CD4-positive, alpha-beta T cell treated with Interleukin-15 for 1 hour (primary cell): ENCODE results near the gene PLPP1.

Experiments
- DNase-seq: peaks from one replicate; pipeline ENCODE4 v3.0.0-alpha.2; 2020

PLPP1 gene

DNA sequence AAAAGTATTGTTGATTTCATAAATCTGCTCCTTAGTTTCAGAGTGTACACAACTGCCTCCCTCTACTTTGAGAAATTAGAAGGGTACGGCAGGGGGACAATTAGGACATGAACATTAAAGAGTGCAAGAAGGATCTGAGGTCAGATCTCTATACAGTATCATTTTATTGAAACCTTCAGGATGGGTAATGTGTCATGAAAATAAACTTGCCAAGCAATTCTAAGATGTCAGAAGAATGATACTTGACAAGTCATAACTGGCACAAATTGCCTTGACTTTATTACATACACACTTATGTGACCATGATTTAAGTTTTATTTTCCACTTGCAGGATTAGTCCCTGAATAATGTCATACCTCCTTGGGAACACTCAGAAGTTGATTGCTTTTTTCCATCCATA, 92.8 kb downstream of the PLPP1 start:
- DNase-seq: no peak

GRCh38 chr5:55441107-55441771, 93.5 kb downstream of the PLPP1 start:
- no peak for DNase-seq

- no peak for DNase-seq
Measured at GRCh38 chr5:55440188-55440646, 94.5 kb downstream of the PLPP1 start.

DNA sequence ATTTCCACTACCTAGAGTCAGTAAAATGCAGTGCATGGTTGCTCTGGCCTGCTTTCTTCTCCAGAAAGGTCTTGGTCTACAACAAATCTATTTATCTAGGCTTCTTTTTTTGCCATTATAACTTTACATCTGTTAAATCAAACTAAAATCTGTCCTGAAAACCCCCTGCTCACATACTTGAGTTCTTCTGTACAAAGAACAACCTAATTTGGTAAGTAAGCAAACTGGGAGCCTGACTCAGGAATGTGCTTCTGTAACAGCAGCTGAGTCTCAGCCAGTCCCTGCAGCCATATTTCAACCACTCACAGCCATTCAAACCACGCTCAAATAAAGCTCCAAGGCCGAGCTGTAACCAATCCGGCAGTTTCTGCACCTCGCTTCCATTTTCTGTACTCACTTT, 95.8 kb downstream of the PLPP1 start:
- DNase-seq: no peak

DNA sequence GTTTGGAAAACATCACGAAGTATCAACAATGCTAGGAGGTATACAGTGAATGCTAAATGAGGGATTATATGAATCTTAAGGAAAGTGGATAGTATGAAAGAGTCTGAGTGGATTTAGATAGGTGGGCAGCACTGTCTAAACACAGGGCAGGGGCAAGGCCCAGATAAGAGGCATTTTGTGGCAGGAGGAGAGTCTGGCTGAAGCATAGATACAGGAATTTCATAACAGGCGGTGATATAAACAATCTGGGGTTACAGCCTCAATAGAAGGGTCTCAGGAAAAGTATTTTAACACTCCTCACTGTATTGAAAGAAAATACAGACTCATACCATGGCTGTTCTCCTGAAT, 96.9 kb downstream of the PLPP1 start:
- DNase-seq: no peak

DNA sequence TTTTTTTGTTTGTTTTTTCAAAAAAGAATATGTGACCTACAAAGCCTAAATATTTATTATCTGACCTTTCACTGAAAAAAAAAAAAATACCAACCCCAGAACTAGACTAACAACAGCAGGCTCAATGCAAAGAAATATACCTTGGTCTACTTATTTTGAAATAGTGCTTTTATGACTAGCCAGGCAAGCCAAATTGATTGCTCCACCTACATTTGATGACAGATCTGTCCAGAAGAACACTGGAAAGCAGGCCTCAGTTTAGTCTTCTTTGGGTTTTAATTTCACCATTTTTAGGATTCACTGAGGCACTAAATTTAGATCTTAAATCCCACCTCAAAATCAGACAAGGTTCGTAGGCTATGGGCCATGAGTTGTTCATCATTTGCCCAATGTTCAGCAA, 97.3 kb downstream of the PLPP1 start:
- no peak for DNase-seq

DNA sequence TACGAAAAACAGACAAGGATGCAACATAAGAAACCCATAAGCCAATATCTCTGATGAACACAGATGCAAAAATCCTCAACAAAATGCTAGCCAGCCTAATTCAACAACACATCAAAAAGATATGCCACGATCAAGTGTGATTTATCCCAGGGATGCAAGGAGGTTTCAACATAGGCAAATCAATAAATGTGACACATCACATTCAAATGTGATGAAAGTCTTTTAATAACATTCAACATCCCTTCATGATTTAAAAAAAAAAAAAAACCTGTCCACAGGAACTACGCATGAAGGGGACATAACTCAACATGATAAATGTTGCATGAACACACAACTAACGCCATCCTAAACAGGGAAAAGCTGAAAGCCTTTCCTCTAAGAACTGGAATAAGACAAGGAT, 102.2 kb downstream of the PLPP1 start:
- no peak for DNase-seq

- no peak for DNase-seq
Measured at GRCh38 chr5:55429613-55430253, 105.0 kb downstream of the PLPP1 start.

- no peak for DNase-seq
Measured at GRCh38 chr5:55429221-55429612, 105.5 kb downstream of the PLPP1 start.

- no peak for DNase-seq
Measured at GRCh38 chr5:55427157-55427556, 107.6 kb downstream of the PLPP1 start.

- no peak for DNase-seq
Measured at GRCh38 chr5:55426455-55426854, 108.3 kb downstream of the PLPP1 start.

- no peak for DNase-seq
Measured at GRCh38 chr5:55421074-55421529, 113.7 kb downstream of the PLPP1 start.

GRCh38 chr5:55418994-55419968, 115.5 kb downstream of the PLPP1 start:
- DNase-seq: no peak

GRCh38 chr5:55416306-55416705, 118.5 kb downstream of the PLPP1 start:
- no peak for DNase-seq

DNA sequence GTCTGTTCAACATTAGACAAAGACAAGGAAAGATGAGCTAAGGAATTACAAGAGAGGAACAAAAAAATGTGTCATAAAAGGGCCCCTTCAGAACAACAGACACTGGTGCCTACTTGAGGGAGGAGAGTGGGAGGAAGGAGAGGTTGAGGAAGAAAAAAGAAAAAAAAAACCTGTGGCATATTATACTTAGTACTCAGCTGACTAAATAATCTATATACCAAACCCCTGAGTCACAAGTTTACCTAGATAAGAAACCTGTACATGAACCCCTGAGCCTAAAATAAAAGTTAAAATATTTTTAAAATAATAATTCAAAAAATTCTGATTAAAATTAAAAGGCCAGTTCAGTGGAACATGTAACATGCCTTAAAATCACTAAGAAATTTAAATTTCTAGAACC, 119.7 kb downstream of the PLPP1 start:
- DNase-seq: no peak

- DNase-seq: no peak
Measured at GRCh38 chr5:55413644-55414043, 121.1 kb downstream of the PLPP1 start.

DNA sequence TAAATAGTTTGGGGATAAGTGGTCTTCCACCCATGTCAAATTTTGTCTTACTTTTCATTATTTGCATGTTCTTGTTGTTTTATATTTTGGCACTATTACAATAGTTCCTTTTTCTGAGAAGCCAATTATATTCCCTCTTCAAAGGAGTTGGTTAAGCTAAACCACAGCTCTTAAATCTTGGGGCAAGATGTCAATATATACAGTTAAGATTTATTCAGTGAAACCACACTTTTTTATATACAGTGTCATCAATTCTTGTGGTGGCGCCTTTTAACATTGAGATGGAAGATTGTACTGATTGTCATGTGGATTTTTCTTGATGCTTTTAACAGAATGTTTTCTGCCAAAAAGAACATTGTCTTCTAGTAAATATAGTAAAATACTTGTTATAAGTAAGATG, 122.9 kb downstream of the PLPP1 start:
- no peak for DNase-seq

DNA sequence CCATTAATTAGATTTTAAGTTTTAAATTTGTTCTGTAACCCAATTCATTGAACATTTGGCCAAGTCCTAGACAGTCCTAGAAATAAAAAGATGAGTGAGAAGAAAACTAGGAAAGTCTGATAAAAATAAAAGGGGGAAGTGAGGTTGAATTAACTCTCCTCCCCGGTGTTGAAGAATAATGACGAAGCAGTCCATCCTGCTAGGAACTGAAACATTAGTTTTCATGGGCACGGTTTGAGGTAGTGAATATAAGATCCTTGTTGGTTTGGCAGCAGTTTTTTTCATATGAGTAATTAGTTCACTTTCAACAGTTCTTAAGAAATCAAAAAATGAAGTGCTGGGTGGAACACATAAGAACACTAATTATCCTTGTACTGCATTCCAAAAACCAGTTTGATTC, 123.9 kb downstream of the PLPP1 start:
- no peak for DNase-seq

- no peak for DNase-seq
Measured at GRCh38 chr5:55409775-55410174, 125.0 kb downstream of the PLPP1 start.

DNA sequence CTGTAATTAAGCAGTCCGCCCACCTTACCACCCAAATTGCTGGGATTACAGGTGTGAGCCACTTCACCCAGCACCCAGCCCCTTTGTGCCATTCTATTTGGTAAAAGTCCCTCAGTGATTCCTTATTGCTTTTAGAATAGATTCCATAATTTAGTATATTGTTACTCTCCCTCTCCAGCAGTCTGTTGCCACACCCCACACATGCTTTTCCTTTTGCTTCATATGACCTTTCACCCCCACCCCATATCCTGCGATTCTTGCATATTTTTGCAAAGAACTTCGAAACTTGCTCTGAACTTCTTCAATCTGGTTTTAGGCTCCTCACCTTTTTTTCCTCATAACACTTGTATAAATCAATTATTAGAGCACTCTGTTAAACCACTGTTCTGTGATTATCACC, 126.8 kb downstream of the PLPP1 start:
- DNase-seq: no peak

DNA sequence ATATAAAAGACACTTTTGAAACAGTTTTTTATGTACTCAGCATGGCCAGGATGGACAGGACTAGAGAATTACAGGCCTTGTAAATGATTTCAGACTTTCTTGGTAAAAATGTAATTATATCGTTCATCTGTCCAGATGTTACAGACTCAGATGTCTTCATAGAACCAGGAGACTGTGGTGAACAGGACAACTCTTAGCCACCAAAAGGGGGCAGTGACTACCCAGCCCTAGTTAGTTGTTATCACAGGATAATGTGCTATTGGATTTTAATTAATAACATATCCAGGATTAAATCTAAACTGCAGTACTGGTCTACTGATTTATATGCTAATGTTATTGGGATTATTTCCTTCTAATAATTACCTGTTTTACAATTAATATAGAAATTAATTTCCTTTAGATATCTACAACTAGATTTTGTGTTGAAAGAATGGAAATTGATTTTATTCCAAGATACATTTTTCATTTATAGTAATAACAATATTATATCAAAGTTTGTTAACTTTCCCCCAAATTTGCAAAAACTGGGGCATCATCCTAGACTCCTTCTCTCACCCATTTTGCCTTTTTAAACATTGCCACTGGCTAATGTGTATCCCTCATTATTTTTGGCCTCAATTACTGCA, 127.6 kb downstream of the PLPP1 start:
- DNase-seq: no peak

- no peak for DNase-seq
Measured at GRCh38 chr5:55406292-55406691, 128.5 kb downstream of the PLPP1 start.

DNA sequence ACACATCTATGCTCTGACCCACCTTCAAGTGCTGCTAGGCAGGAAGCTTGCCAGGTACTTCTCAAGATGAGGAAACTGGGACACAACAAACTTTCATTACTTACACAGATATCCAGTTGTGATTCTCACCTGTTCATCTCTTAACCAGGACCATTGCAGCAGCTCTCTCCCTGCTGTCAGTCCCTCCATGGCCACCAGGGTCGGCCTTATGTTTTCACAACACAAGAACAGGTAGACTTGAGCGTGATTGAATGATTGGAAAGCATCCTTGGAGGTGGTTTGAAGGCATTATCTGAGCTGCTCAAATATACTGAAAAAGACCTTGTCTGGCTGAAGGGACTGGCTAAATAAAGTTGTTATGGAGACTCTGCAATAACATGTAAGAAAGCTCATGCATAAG, 132.6 kb downstream of the PLPP1 start:
- DNase-seq: no peak
